DND-41 (cell line): ENCODE measurements around the gene FBXW2.

Source experiments
- EZH2 ChIP-seq: IDR thresholded peaks from 3 replicates; pipeline ENCODE4 v1.6.1; 2012; ENCODE audit warnings: borderline replicate concordance, low read depth, mild to moderate bottlenecking, moderate library complexity, low read length, inconsistent platforms; ENCODE audit not compliant: severe bottlenecking
- TF ChIP-seq, protein P1 (sequence below): IDR thresholded peaks from 2 replicates; pipeline ENCODE4 v1.5.1; 2012; ENCODE audit warnings: borderline replicate concordance, low read length, moderate library complexity, mild to moderate bottlenecking; ENCODE audit not compliant: poor library complexity, severe bottlenecking; ENCODE audit errors: extremely low read depth

DNA sequence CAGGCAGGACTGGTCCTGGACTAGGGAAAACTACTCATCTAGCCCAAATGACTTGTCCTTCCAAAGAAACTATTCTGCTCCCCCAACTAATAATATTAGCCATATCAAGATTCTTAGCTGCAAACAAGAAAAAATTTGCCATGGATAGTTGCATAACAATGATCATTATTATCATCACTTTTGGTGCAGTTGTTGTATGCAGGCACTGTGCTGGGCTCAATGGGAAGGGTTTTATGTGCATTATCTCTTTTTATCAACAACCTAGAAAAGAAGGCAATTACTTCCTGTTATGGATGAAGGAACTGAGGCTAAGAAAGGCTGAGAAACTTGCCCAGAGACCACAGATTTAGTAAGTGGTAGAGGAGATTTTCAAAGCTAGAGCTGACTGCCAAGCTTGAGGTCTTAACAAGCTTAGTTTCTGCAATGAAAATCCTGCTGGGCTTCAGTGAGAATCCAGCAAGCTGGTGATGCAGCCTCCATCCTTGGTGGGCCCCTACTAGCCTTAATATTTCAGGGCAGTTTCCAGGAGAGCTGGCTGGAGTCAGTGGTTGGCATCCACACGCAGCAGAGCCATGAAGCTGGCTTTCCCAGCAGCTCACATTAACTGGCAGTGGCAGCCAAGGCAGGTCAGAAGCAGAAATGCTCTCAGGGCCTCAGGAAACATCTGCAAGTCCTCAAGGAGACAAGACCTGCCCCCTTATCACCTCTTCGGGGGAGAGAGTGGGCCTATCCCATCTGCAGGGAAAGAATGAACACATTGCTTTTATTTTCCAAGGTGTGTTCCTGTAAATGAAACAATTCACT, 58.4 kb downstream of the FBXW2 start:
- no peak for TF ChIP-seq EZH2
- TF ChIP-seq, protein P1, sequence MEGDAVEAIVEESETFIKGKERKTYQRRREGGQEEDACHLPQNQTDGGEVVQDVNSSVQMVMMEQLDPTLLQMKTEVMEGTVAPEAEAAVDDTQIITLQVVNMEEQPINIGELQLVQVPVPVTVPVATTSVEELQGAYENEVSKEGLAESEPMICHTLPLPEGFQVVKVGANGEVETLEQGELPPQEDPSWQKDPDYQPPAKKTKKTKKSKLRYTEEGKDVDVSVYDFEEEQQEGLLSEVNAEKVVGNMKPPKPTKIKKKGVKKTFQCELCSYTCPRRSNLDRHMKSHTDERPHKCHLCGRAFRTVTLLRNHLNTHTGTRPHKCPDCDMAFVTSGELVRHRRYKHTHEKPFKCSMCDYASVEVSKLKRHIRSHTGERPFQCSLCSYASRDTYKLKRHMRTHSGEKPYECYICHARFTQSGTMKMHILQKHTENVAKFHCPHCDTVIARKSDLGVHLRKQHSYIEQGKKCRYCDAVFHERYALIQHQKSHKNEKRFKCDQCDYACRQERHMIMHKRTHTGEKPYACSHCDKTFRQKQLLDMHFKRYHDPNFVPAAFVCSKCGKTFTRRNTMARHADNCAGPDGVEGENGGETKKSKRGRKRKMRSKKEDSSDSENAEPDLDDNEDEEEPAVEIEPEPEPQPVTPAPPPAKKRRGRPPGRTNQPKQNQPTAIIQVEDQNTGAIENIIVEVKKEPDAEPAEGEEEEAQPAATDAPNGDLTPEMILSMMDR = no peak
